KMS-11 (cell line): ENCODE results near the gene FAR2.
"Not testable (repeated sequence)": the region's sequence is repeated elsewhere in the genome, so short reads cannot be mapped to it uniquely, and the experiment has no call there.

Source experiments
- H2AFZ ChIP-seq: fragments of 200-600 bp; sonication (generic); 2 replicates; pipeline ENCODE4 v1.6.1; 2016; ENCODE audit warnings: antibody characterized with exemption, mixed run types, low read depth
- H3K27ac ChIP-seq: fragments of 200-600 bp; sonication (generic); 2 replicates; pipeline ENCODE4 v1.6.1; 2016; ENCODE audit warnings: mild to moderate bottlenecking, mixed run types
- H3K27me3 ChIP-seq: fragments of 200-600 bp; sonication (generic); 2 replicates; pipeline ENCODE4 v1.6.1; 2017; ENCODE audit warnings: mild to moderate bottlenecking, low read depth, mixed run types, moderate library complexity; ENCODE audit not compliant: insufficient read depth
- H3K36me3 ChIP-seq: fragments of 200-600 bp; sonication (generic); 2 replicates; pipeline ENCODE4 v1.6.1; 2017; ENCODE audit warnings: mild to moderate bottlenecking, mixed run types; ENCODE audit not compliant: insufficient read depth
- H3K4me1 ChIP-seq: fragments of 200-600 bp; sonication (generic); 2 replicates; pipeline ENCODE4 v1.6.1; 2016; ENCODE audit warnings: mild to moderate bottlenecking, low read depth, mixed run types; ENCODE audit not compliant: poor library complexity, severe bottlenecking
- H3K4me2 ChIP-seq: fragments of 200-600 bp; sonication (generic); 2 replicates; pipeline ENCODE4 v1.7.0; 2016; ENCODE audit warnings: mild to moderate bottlenecking, mixed run types
- H3K4me3 ChIP-seq: fragments of 200-600 bp; sonication (generic); IDR thresholded peaks from 2 replicates; pipeline ENCODE4 v1.6.1; 2017; ENCODE audit warnings: low read depth, low read length, mixed read lengths; ENCODE audit not compliant: insufficient read depth
- H3K79me2 ChIP-seq: fragments of 200-600 bp; sonication (generic); 2 replicates; pipeline ENCODE4 v1.6.1; 2016; ENCODE audit warnings: low read depth, mixed run types; ENCODE audit not compliant: insufficient read depth
- H3K9ac ChIP-seq: fragments of 200-600 bp; sonication (generic); 2 replicates; pipeline ENCODE4 v1.6.1; 2016; ENCODE audit warnings: mild to moderate bottlenecking, mixed run types
- H4K20me1 ChIP-seq: fragments of 200-600 bp; sonication (generic); 2 replicates; pipeline ENCODE4 v1.6.1; 2016; ENCODE audit warnings: mild to moderate bottlenecking, mixed run types; ENCODE audit not compliant: insufficient read depth
- CTCF ChIP-seq: fragments of 200-600 bp; sonication (generic); conservative IDR thresholded peaks from 2 replicates; pipeline ENCODE4 v1.6.1; 2017; ENCODE audit warnings: low read depth, mild to moderate bottlenecking, antibody characterized with exemption, low read length, moderate library complexity, mixed read lengths

Gene FAR2

GRCh38 chr12:29167988-29168387 lies 18.9 kb downstream of the FAR2 start:
- Histone ChIP-seq H3K4me3 (no peak overlapping the region), H2AFZ (no peak overlapping the region), H3K36me3 (no peaks in the 10 kb centered on the region), H3K79me2 (no peaks in the 10 kb centered on the region), H3K27ac (no peak overlapping the region), H4K20me1 (no peaks in the 10 kb centered on the region), H3K9ac (no peak overlapping the region), H3K4me2 (no peak overlapping the region), H3K27me3 (no peaks in the 10 kb centered on the region), H3K4me1 (no peaks in the 10 kb centered on the region)
- no peak for TF ChIP-seq CTCF

GRCh38 chr12:29169978-29170377 lies 20.9 kb downstream of the FAR2 start:
- H3K4me2 ChIP-seq = not testable (repeated sequence)

GRCh38 chr12:29170478-29171084 lies 21.5 kb downstream of the FAR2 start:
- H3K27me3 ChIP-seq, H3K4me2 ChIP-seq, H3K79me2 ChIP-seq, H3K27ac ChIP-seq, H3K4me3 ChIP-seq, H3K4me1 ChIP-seq, H3K9ac ChIP-seq, H3K36me3 ChIP-seq, H2AFZ ChIP-seq, H4K20me1 ChIP-seq: not testable (repeated sequence)

More at GRCh38 chr12:29169978-29170377, 20.9 kb downstream of the FAR2 start:
- not testable (repeated sequence) for H3K9ac ChIP-seq, H4K20me1 ChIP-seq, H3K79me2 ChIP-seq, H3K4me1 ChIP-seq, H2AFZ ChIP-seq, H3K27me3 ChIP-seq, H3K27ac ChIP-seq, H3K36me3 ChIP-seq, H3K4me3 ChIP-seq

GRCh38 chr12:29171421-29172258 lies 22.6 kb downstream of the FAR2 start:
- H3K4me3 ChIP-seq = no peak overlapping the region
- no peak overlapping the region for H3K9ac ChIP-seq
- H3K4me1 ChIP-seq = no peaks in the 10 kb centered on the region
- no peaks in the 10 kb centered on the region for H3K79me2 ChIP-seq
- H3K4me2 ChIP-seq = no peak overlapping the region
- H2AFZ ChIP-seq = no peak overlapping the region
- no peaks in the 10 kb centered on the region for H3K27me3 ChIP-seq
- no peak overlapping the region for H3K27ac ChIP-seq
- no peak for TF ChIP-seq CTCF
- no peaks in the 10 kb centered on the region for H4K20me1 ChIP-seq
- H3K36me3 ChIP-seq = no peaks in the 10 kb centered on the region

GRCh38 chr12:29176941-29177340 lies 27.9 kb downstream of the FAR2 start:
- no peaks in the 10 kb centered on the region for H3K27me3 ChIP-seq
- no peak overlapping the region for H3K4me3 ChIP-seq
- no peaks in the 10 kb centered on the region for H3K4me1 ChIP-seq
- H4K20me1 ChIP-seq = no peaks in the 10 kb centered on the region
- H2AFZ ChIP-seq = no peak overlapping the region
- H3K27ac ChIP-seq = no peak overlapping the region
- H3K36me3 ChIP-seq = no peaks in the 10 kb centered on the region
- no peaks in the 10 kb centered on the region for H3K79me2 ChIP-seq
- H3K9ac ChIP-seq = no peak overlapping the region
- TF ChIP-seq CTCF = no peak
- H3K4me2 ChIP-seq = no peak overlapping the region

- H3K9ac ChIP-seq, H3K79me2 ChIP-seq, H3K27ac ChIP-seq, H4K20me1 ChIP-seq, H3K36me3 ChIP-seq, H2AFZ ChIP-seq, H3K4me2 ChIP-seq, H3K27me3 ChIP-seq, H3K4me1 ChIP-seq, H3K4me3 ChIP-seq: not testable (repeated sequence)
These were observed 33.2 kb downstream of the FAR2 start for GRCh38 chr12:29182247-29182646.
